B cell (primary cell): Measurements from ENCODE around the gene ADAM12. TPM values are rescaled to one million over a fixed set of nuclear protein-coding genes. Genes with fewer than 3 reads are reported as not detected.

ENCODE experiments used
- ATAC-seq: fragments of 200-7000 bp; cut with Tn5 transposase; one replicate; pipeline ENCODE4 v1.10.0; 2021; ENCODE audit warnings: low read depth, mild to moderate bottlenecking, moderate number of reproducible peaks, moderate library complexity
- CTCF ChIA-PET: fragments of 350-600 bp; sonication (Branson Sonifier 250); formaldehyde crosslinking; loops from one replicate; lab custom pipeline; 2021; ENCODE audit warnings: antibody characterized with exemption, inconsistent platforms; lab: Charles Lee
- POLR2A ChIA-PET: fragments of 350-600 bp; sonication (Branson Sonifier 250); formaldehyde crosslinking; loops from one replicate; lab custom pipeline; 2021; ENCODE audit warnings: antibody characterized with exemption; lab: Charles Lee
- DNase-seq: peaks from one replicate; pipeline ENCODE4 v3.0.0; 2013
- H2AFZ ChIP-seq: 2 replicates; pipeline ENCODE4 v1.6.1; 2012; ENCODE audit warnings: mild to moderate bottlenecking, low read depth, low read length; ENCODE audit not compliant: insufficient read depth, poor library complexity, severe bottlenecking
- H3K27ac ChIP-seq, 2 donors: 1 replicate in 1 of 2; 2 replicates in 1 of 2; pipeline ENCODE4 v1.5.1; 2012 to 2013; ENCODE audit warnings: low read length in 2 of 2, mild to moderate bottlenecking in 2 of 2, moderate library complexity in 1 of 2
- H3K27me3 ChIP-seq, 4 experiments: fragments of 200-600 bp in 1 of 4; sonication (generic) in 1 of 4; replicated peaks in 1 of 4; 1 replicate in 2 of 4; 2 replicates in 2 of 4; pipeline versions ENCODE4 v1.6.1 to v1.7.0; 2013 to 2016; ENCODE audit warnings: low read length in 3 of 4, mild to moderate bottlenecking in 2 of 4, mixed read lengths in 1 of 4, moderate library complexity in 1 of 4; ENCODE audit not compliant: insufficient read depth in 4 of 4, control insufficient read depth in 3 of 4; ENCODE audit errors: control extremely low read depth in 1 of 4
- H3K36me3 ChIP-seq, 2 experiments: replicated peaks in 1 of 2; 1 replicate in 1 of 2; 2 replicates in 1 of 2; pipeline versions ENCODE4 v1.6.1 to v1.7.1; 2013; ENCODE audit warnings: low read length in 1 of 2; ENCODE audit not compliant: insufficient read depth in 2 of 2, control insufficient read depth in 1 of 2; ENCODE audit errors: control extremely low read depth in 1 of 2, extremely low read depth in 1 of 2
- H3K4me1 ChIP-seq, 2 donors: fragments of 200-600 bp in 1 of 2; sonication (generic) in 1 of 2; 1 replicate in 1 of 2; 2 replicates in 1 of 2; pipeline versions ENCODE4 v1.5.1 to v1.6.1; 2013 to 2017; ENCODE audit warnings: low read length in 2 of 2; ENCODE audit not compliant: control insufficient read depth in 2 of 2, insufficient read depth in 2 of 2
- H3K4me2 ChIP-seq: replicated peaks from 2 replicates; pipeline ENCODE3; 2012; ENCODE audit warnings: mild to moderate bottlenecking, low read depth, low read length; ENCODE audit not compliant: poor library complexity, severe bottlenecking
- H3K4me3 ChIP-seq, 5 experiments: fragments of 200-600 bp in 1 of 5; sonication (generic) in 1 of 5; 1 replicate in 3 of 5; 2 replicates in 2 of 5; pipeline versions ENCODE4 v1.5.1 to v1.7.0; 2011 to 2016; ENCODE audit warnings: low read length in 4 of 5, mild to moderate bottlenecking in 4 of 5, low read depth in 2 of 5, control low read depth in 1 of 5, moderate library complexity in 1 of 5; ENCODE audit not compliant: insufficient read depth in 1 of 5; ENCODE audit errors: control extremely low read depth in 1 of 5, extremely low read depth in 1 of 5
- H3K79me2 ChIP-seq: fragments of 200-600 bp; sonication (generic); one replicate; pipeline ENCODE4 v1.6.0; 2016; ENCODE audit warnings: low read length; ENCODE audit not compliant: control insufficient read depth, insufficient read depth
- H3K9ac ChIP-seq: fragments of 200-600 bp; sonication (generic); 2 replicates; pipeline ENCODE4 v1.6.1; 2017; ENCODE audit warnings: mild to moderate bottlenecking, low read length, moderate library complexity
- H3K9me3 ChIP-seq, 3 donors: one replicate each; pipeline versions ENCODE4 v1.6.1 to v1.7.1; 2013; ENCODE audit warnings: low read length in 2 of 3; ENCODE audit not compliant: control insufficient read depth in 2 of 3, insufficient read depth in 1 of 3; ENCODE audit errors: control extremely low read depth in 1 of 3
- H4K20me1 ChIP-seq: 2 replicates; pipeline ENCODE4 v1.6.0; 2012; ENCODE audit warnings: mild to moderate bottlenecking, low read length; ENCODE audit not compliant: insufficient read depth, control insufficient read depth, poor library complexity, severe bottlenecking
- H3K27ac Mint-ChIP-seq: one replicate; pipeline ENCODE4 v1.8.0; 2021; ENCODE audit warnings: mixed read lengths
- H3K27me3 Mint-ChIP-seq: one replicate; pipeline ENCODE4 v1.8.0; 2021; ENCODE audit warnings: mixed read lengths
- H3K4me1 Mint-ChIP-seq: one replicate; pipeline ENCODE4 v1.8.0; 2021; ENCODE audit warnings: mixed read lengths
- H3K4me3 Mint-ChIP-seq: one replicate; pipeline ENCODE4 v1.8.0; 2021; ENCODE audit warnings: mixed read lengths
- H3K9me3 Mint-ChIP-seq: one replicate; pipeline ENCODE4 v1.8.0; 2022; ENCODE audit warnings: mixed read lengths; ENCODE audit not compliant: insufficient read depth
- CTCF ChIP-seq: fragments of 200-600 bp; IDR thresholded peaks from one replicate; pipeline ENCODE4 v1.8.0; 2022; ENCODE audit warnings: antibody characterized with exemption, mild to moderate bottlenecking
- EZH2 ChIP-seq: IDR thresholded peaks from 2 replicates; pipeline ENCODE4 v1.6.1; 2012; ENCODE audit warnings: borderline replicate concordance, low read depth, mild to moderate bottlenecking, moderate library complexity, low read length; ENCODE audit not compliant: insufficient read depth, poor library complexity, severe bottlenecking
- WGBS: methylation state at CpG from one replicate; pipeline ENCODE4 v1.1.5; 2013; ENCODE audit warnings: missing lambda C conversion rate; ENCODE audit not compliant: insufficient coverage; 5-methylcytosine and 5-hydroxymethylcytosine counted together
- intact Hi-C: fragments of 100-400 bp; cut with micrococcal nuclease; formaldehyde crosslinking; loops from one replicate; pipeline ENCODE4 v1.10.0; 2022
- polyA plus RNA-seq: library from polyadenylated mRNA; depleted of rRNA; stranded (reverse); fragments of >200 nt; gene quantifications from 2 replicates; pipeline ENCODE4 v1.2.3, GENCODE V29; 2012
- total RNA-seq, 2 donors: library from RNA; stranded (reverse); fragments of 120-200 nt in 1 of 2; gene quantifications; 1 replicate in 1 of 2; 2 replicates in 1 of 2; pipeline versions ENCODE4 v1.2.3 to v1.2.4, GENCODE V29; 2013 to 2022

ADAM12 gene
- total and polyA plus RNA-seq, 2 donors (not counting 1 experiment from before 2014, with no cell fraction given), result 0.01 to 0.22 TPM

- H3K4me2 ChIP-seq, result peak overlapping the region; percentile 76
- H3K27ac ChIP-seq, result peak overlapping the region; percentile 96 to 98
- ATAC-seq, result peak; percentile 92
- TF ChIP-seq CTCF (no peak), EZH2 (no peak)
- H2AFZ ChIP-seq, result peak overlapping the region; percentile 47
- ChIA-PET CTCF (interaction anchor here (0.6 to 0.7 kb wide), 2 partner anchors 56 to 1812 kb away, joined by 3 read pairs; no protein-coding TSS in a partner anchor), POLR2A (interaction anchor here (1.0 kb wide), 1 partner anchor 15 kb away, joined by 3 read pairs; no protein-coding TSS in a partner anchor)
- DNase-seq, result peak; percentile 99
- H4K20me1 ChIP-seq, result no peaks in the 10 kb centered on the region
- peak overlapping the region in 4 of 5 experiments; percentile 12 to 49 (median 38) for H3K4me3 ChIP-seq
- no peaks in the 10 kb centered on the region for H3K36me3 ChIP-seq
- Mint-ChIP-seq H3K9me3 (no peaks in the 10 kb centered on the region), H3K4me3 (peak overlapping the region; percentile 87), H3K27me3 (no peaks in the 10 kb centered on the region), H3K27ac (peak overlapping the region; percentile 99), H3K4me1 (peaks cover 57% of the 10 kb centered on the region)
- no peaks in the 10 kb centered on the region for H3K9me3 ChIP-seq
- no peaks in the 10 kb centered on the region for H3K27me3 ChIP-seq
- 5% methylated on average over 12 of the region's 12 CpGs for WGBS
- no peaks in the 10 kb centered on the region for H3K79me2 ChIP-seq
- peak overlapping the region; percentile 71 for H3K9ac ChIP-seq
- intact Hi-C loops, result loop anchor here (1.0 to 2.0 kb wide), 3 partner anchors 59 to 219 kb away; partner anchors contain the start of genes BCCIP, FANK1 and UROS
- H3K4me1 ChIP-seq, result peaks cover 38 to 41% of the 10 kb centered on the region in 2 donors
Observed at GRCh38 chr10:126041804-126042231, 346.5 kb downstream of the ADAM12 start.

- no peak for DNase-seq
- H3K36me3 ChIP-seq, result no peaks in the 10 kb centered on the region
- H3K9me3 ChIP-seq, result no peaks in the 10 kb centered on the region
- no peaks in the 10 kb centered on the region for H4K20me1 ChIP-seq
- CTCF ChIA-PET, result interaction anchor here (0.6 kb wide), 1 partner anchor 1813 kb away, joined by 3 read pairs; no protein-coding TSS in a partner anchor
- H3K4me3 Mint-ChIP-seq, result peak overlapping the region; percentile 87
- WGBS, result no CpG with 5 or more reads among the region's 4 CpGs
- H3K27me3 ChIP-seq, result no peaks in the 10 kb centered on the region
- peaks cover 64% of the 10 kb centered on the region for H3K4me1 Mint-ChIP-seq
- H3K4me2 ChIP-seq, result peak overlapping the region; percentile 76
- no peak overlapping the region for H3K4me3 ChIP-seq
- H3K4me1 ChIP-seq, result peaks cover 45 to 48% of the 10 kb centered on the region in 2 donors
- peak overlapping the region; percentile 50 for H3K9ac ChIP-seq
- POLR2A ChIA-PET, result interaction anchor here (1.0 kb wide), 1 partner anchor 14 kb away, joined by 3 read pairs; no protein-coding TSS in a partner anchor
- no peak for ATAC-seq
- no peak for TF ChIP-seq EZH2
- TF ChIP-seq CTCF, result no peak
- peak overlapping the region; percentile 84 to 96 for H3K27ac ChIP-seq
- H2AFZ ChIP-seq, result peak overlapping the region; percentile 47
- peak overlapping the region; percentile 99 for H3K27ac Mint-ChIP-seq
- intact Hi-C loops, result loop anchor here (2.0 kb wide), 1 partner anchor 60 kb away; no protein-coding TSS in a partner anchor
- H3K79me2 ChIP-seq, result no peaks in the 10 kb centered on the region
- no peaks in the 10 kb centered on the region for H3K9me3 Mint-ChIP-seq
- no peaks in the 10 kb centered on the region for H3K27me3 Mint-ChIP-seq
Observed at GRCh38 chr10:126041117-126041516, 347.2 kb downstream of the ADAM12 start.
